ENCODE results near the gene HPS4.

- no peak for TF ChIP-seq CTCF (IDR thresholded peaks at IDR 0.05)
- no peak for TF ChIP-seq MAX (CRISPR knock-in tag; IDR thresholded peaks at IDR 0.05)
These were observed 41.3 kb upstream of the HPS4 start for GRCh38 chr22:26524870-26525269.

Data from WTC11 (cell line).